CD4-positive, alpha-beta T cell (primary cell): ENCODE results near the gene TBCEL. TPM values are rescaled to one million over a fixed set of nuclear protein-coding genes. Genes with fewer than 3 reads are reported as not detected.

ENCODE experiments used
- ATAC-seq: fragments of 200-7000 bp; cut with Tn5 transposase; one replicate; pipeline ENCODE4 v1.10.0; 2022; ENCODE audit warnings: mild to moderate bottlenecking; ENCODE audit not compliant: poor library complexity
- CTCF ChIA-PET: fragments of 350-600 bp; sonication (Branson Sonifier 250); formaldehyde crosslinking; loops from one replicate; lab custom pipeline; 2021; ENCODE audit warnings: antibody characterized with exemption, inconsistent platforms; lab: Charles Lee
- POLR2A ChIA-PET: fragments of 350-600 bp; sonication (Branson Sonifier 250); formaldehyde crosslinking; loops from one replicate; lab custom pipeline; 2021; ENCODE audit warnings: antibody characterized with exemption, inconsistent platforms; lab: Charles Lee
- DNase-seq, 14 experiments: peaks; one replicate each; pipeline ENCODE4 v3.0.0-alpha.2; 2013 to 2020; ENCODE audit warnings: mixed read lengths in 2 of 14
- H3K27ac ChIP-seq, 2 donors: one replicate each; pipeline versions ENCODE4 v1.5.1 to v1.7.0; 2013; ENCODE audit warnings: low read length in 2 of 2, low read depth in 1 of 2, mild to moderate bottlenecking in 1 of 2
- H3K27me3 ChIP-seq, 2 experiments: 1 replicate in 1 of 2; 2 replicates in 1 of 2; pipeline versions ENCODE4 v1.6.1 to v1.7.0; 2013; ENCODE audit warnings: low read length in 2 of 2, control low read depth in 1 of 2, mild to moderate bottlenecking in 1 of 2, moderate library complexity in 1 of 2; ENCODE audit not compliant: insufficient read depth in 2 of 2, control insufficient read depth in 1 of 2
- H3K36me3 ChIP-seq: one replicate; pipeline ENCODE4 v1.6.1; 2013; ENCODE audit warnings: low read length, control low read depth; ENCODE audit not compliant: insufficient read depth
- H3K4me1 ChIP-seq: one replicate; pipeline ENCODE4 v1.6.1; 2013; ENCODE audit warnings: low read length, control low read depth; ENCODE audit not compliant: insufficient read depth
- H3K4me3 ChIP-seq: one replicate; pipeline ENCODE4 v1.5.1; 2013; ENCODE audit warnings: mild to moderate bottlenecking, low read length, moderate library complexity
- H3K9me3 ChIP-seq, 2 experiments: 1 replicate in 1 of 2; 2 replicates in 1 of 2; pipeline versions ENCODE4 v1.6.1 to v1.7.0; 2013; ENCODE audit warnings: low read length in 2 of 2, mild to moderate bottlenecking in 2 of 2, control low read depth in 1 of 2, moderate library complexity in 1 of 2; ENCODE audit not compliant: control insufficient read depth in 1 of 2, insufficient read depth in 1 of 2
- H3K27ac Mint-ChIP-seq: one replicate; pipeline ENCODE4 v1.8.0; 2020; ENCODE audit warnings: mixed read lengths
- H3K27me3 Mint-ChIP-seq: one replicate; pipeline ENCODE4 v1.8.0; 2021; ENCODE audit warnings: mixed read lengths
- H3K36me3 Mint-ChIP-seq: one replicate; pipeline ENCODE4 v1.8.0; 2021; ENCODE audit warnings: low read depth, mixed read lengths
- H3K4me1 Mint-ChIP-seq: one replicate; pipeline ENCODE4 v1.8.0; 2021; ENCODE audit warnings: low read depth, mixed read lengths
- H3K4me3 Mint-ChIP-seq: one replicate; pipeline ENCODE4 v1.8.0; 2020; ENCODE audit warnings: mild to moderate bottlenecking, mixed read lengths
- H3K9me3 Mint-ChIP-seq: one replicate; pipeline ENCODE4 v1.8.0; 2020; ENCODE audit warnings: mixed read lengths
- intact Hi-C, 2 experiments: fragments of 100-400 bp; cut with DNase I in 1 of 2; cut with micrococcal nuclease in 1 of 2; formaldehyde crosslinking; loops; one replicate each; pipeline versions ENCODE4 v1.15.1 to v1.9.0; 2023 to 2025; cut with DNase I, micrococcal nuclease
- total RNA-seq, 174 experiments: library from RNA in 2 of 174; stranded (reverse) in 2 of 174; gene quantifications; one replicate each; pipeline ENCODE4 v1.2.3 and lab custom pipeline; 2021 to 2026
- TF ChIP-seq, protein P1 (sequence below): fragments of 200-600 bp; IDR thresholded peaks from one replicate; pipeline ENCODE4 v1.8.0; 2022; ENCODE audit warnings: antibody characterized with exemption, mild to moderate bottlenecking

The TBCEL gene
- total RNA-seq, 2 experiments from 2014 or later, result 19.4 to 20.3 TPM

DNA sequence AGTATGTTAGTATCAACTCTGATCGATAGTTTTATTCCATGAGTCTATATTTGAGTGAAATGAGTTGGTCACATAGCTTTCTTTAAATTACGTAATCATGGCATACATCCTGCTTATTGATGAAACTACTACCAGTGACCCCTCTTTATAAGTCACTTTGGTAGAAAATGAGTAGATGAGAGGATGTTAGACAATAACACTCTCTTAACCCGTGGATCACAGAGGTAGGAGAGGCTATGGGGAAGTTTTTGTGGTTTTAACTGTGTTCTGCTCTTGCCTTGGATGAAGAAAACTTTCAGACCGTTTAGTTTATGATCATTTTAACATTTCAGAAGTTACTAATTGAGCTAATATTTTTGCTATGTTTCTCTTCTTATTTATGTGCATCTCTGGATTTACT is 34.0 kb downstream of the TBCEL start:
- H3K4me3 Mint-ChIP-seq, result no peak overlapping the region
- DNase-seq (no peak), ATAC-seq (no peak)
- H3K4me1 ChIP-seq, result no peaks in the 10 kb centered on the region
- H3K27ac Mint-ChIP-seq, result no peak overlapping the region
- H3K36me3 ChIP-seq, result peaks cover 50% of the 10 kb centered on the region
- ChIA-PET POLR2A (no interaction called here), CTCF (no interaction called here)
- no peaks in the 10 kb centered on the region for H3K27me3 ChIP-seq
- intact Hi-C loops, result no loop called here
- H3K27ac ChIP-seq, result no peak overlapping the region
- H3K4me1 Mint-ChIP-seq, result no peaks in the 10 kb centered on the region
- H3K27me3 Mint-ChIP-seq, result no peaks in the 10 kb centered on the region
- no peak overlapping the region for H3K4me3 ChIP-seq
- peaks cover 83% of the 10 kb centered on the region for H3K36me3 Mint-ChIP-seq
- TF ChIP-seq, protein P1, sequence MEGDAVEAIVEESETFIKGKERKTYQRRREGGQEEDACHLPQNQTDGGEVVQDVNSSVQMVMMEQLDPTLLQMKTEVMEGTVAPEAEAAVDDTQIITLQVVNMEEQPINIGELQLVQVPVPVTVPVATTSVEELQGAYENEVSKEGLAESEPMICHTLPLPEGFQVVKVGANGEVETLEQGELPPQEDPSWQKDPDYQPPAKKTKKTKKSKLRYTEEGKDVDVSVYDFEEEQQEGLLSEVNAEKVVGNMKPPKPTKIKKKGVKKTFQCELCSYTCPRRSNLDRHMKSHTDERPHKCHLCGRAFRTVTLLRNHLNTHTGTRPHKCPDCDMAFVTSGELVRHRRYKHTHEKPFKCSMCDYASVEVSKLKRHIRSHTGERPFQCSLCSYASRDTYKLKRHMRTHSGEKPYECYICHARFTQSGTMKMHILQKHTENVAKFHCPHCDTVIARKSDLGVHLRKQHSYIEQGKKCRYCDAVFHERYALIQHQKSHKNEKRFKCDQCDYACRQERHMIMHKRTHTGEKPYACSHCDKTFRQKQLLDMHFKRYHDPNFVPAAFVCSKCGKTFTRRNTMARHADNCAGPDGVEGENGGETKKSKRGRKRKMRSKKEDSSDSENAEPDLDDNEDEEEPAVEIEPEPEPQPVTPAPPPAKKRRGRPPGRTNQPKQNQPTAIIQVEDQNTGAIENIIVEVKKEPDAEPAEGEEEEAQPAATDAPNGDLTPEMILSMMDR, result no peak
- no peaks in the 10 kb centered on the region for H3K9me3 Mint-ChIP-seq
- no peaks in the 10 kb centered on the region for H3K9me3 ChIP-seq

GRCh38 chr11:121058941-121059340 is 35.0 kb downstream of the TBCEL start:
- CTCF ChIA-PET, result no interaction called here

DNA sequence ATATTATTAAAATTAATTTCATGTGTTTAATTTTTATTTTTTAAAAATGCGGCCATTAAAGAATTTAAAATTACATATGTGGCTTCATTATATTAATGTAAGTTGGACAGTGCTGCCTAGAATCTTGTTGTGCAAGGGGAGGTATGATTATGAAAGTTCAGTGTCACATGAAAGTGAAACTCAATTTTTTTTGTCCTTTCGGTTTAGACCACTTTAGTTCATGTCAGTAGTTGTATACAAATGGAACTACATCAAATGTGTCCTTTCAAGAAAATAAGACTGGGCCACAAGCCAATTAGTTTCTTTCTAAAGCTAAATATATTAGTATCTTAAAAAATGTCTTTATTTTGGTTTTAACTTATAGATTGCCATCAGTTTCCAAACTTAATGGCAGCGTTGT is 35.7 kb downstream of the TBCEL start:
- no peak overlapping the region for H3K4me3 ChIP-seq
- CTCF ChIA-PET, result no interaction called here
- no peaks in the 10 kb centered on the region for H3K9me3 ChIP-seq
- TF ChIP-seq, protein P1, result no peak
- POLR2A ChIA-PET, result no interaction called here
- Mint-ChIP-seq H3K4me1 (no peaks in the 10 kb centered on the region), H3K36me3 (peaks cover 84% of the 10 kb centered on the region), H3K27me3 (no peaks in the 10 kb centered on the region), H3K9me3 (no peaks in the 10 kb centered on the region), H3K4me3 (no peak overlapping the region), H3K27ac (no peak overlapping the region)
- H3K27me3 ChIP-seq, result no peaks in the 10 kb centered on the region
- DNase-seq (peak in 2 of 14 experiments; percentile 4 to 19), ATAC-seq (no peak)
- H3K36me3 ChIP-seq, result peaks cover 43% of the 10 kb centered on the region
- no peaks in the 10 kb centered on the region for H3K4me1 ChIP-seq
- intact Hi-C loops, result no loop called here
- H3K27ac ChIP-seq, result no peak overlapping the region

More at GRCh38 chr11:121058941-121059340, 35.0 kb downstream of the TBCEL start:
- ATAC-seq, result no peak
- Histone ChIP-seq H3K9me3 (no peaks in the 10 kb centered on the region), H3K4me1 (no peaks in the 10 kb centered on the region), H3K27me3 (no peaks in the 10 kb centered on the region), H3K4me3 (no peak overlapping the region), H3K36me3 (peaks cover 47% of the 10 kb centered on the region), H3K27ac (no peak overlapping the region)
- no peaks in the 10 kb centered on the region for H3K27me3 Mint-ChIP-seq
- intact Hi-C loops, result no loop called here
- no peak overlapping the region for H3K27ac Mint-ChIP-seq
- H3K9me3 Mint-ChIP-seq, result no peaks in the 10 kb centered on the region
- POLR2A ChIA-PET, result no interaction called here
- DNase-seq, result no peak
- H3K36me3 Mint-ChIP-seq, result peaks cover 84% of the 10 kb centered on the region
- H3K4me3 Mint-ChIP-seq, result no peak overlapping the region
- TF ChIP-seq, protein P1, result no peak
- no peaks in the 10 kb centered on the region for H3K4me1 Mint-ChIP-seq
